Liver (tissue), 9 donors: ENCODE data around the gene COPS9. TPM values are rescaled to one million over a fixed set of nuclear protein-coding genes. Genes with fewer than 3 reads are reported as not detected.

Experiments
- DNase-seq: peaks from one replicate; pipeline ENCODE4 v3.0.0-alpha.2; 2017; ENCODE audit warnings: low spot score
- H3K27ac ChIP-seq, 2 donors: one replicate each; pipeline ENCODE4 v1.7.0; 2013; ENCODE audit warnings: inconsistent platforms in 2 of 2, low read length in 2 of 2, control low read depth in 1 of 2, low read depth in 1 of 2, mild to moderate bottlenecking in 1 of 2
- H3K27me3 ChIP-seq, 4 donors: one replicate each; pipeline versions ENCODE4 v1.6.1 to v1.7.0; 2013; ENCODE audit warnings: low read length in 3 of 4, inconsistent platforms in 1 of 4, mild to moderate bottlenecking in 1 of 4, moderate library complexity in 1 of 4; ENCODE audit not compliant: control insufficient read depth in 4 of 4, insufficient read depth in 4 of 4
- H3K36me3 ChIP-seq, 4 donors: one replicate each; pipeline versions ENCODE4 v1.6.1 to v1.7.0; 2013; ENCODE audit warnings: low read length in 3 of 4, mild to moderate bottlenecking in 3 of 4, low read depth in 1 of 4, moderate library complexity in 1 of 4; ENCODE audit not compliant: control insufficient read depth in 4 of 4, insufficient read depth in 3 of 4
- H3K4me1 ChIP-seq, 4 donors: one replicate each; pipeline versions ENCODE4 v1.6.1 to v1.7.0; 2013; ENCODE audit warnings: low read length in 3 of 4, mild to moderate bottlenecking in 3 of 4, moderate library complexity in 1 of 4; ENCODE audit not compliant: control insufficient read depth in 4 of 4, insufficient read depth in 4 of 4
- H3K4me3 ChIP-seq, 3 donors: one replicate each; pipeline versions ENCODE4 v1.6.1 to v1.7.0; 2013; ENCODE audit warnings: low read length in 3 of 3, control low read depth in 1 of 3, low read depth in 1 of 3, mild to moderate bottlenecking in 1 of 3
- H3K9ac ChIP-seq, 2 donors: one replicate each; pipeline ENCODE4 v1.7.0; 2013; ENCODE audit warnings: low read length in 2 of 2, mild to moderate bottlenecking in 2 of 2, moderate library complexity in 2 of 2, control low read depth in 1 of 2, low read depth in 1 of 2
- H3K9me3 ChIP-seq, 4 donors: one replicate each; pipeline versions ENCODE4 v1.6.1 to v1.7.0; 2013; ENCODE audit warnings: low read length in 3 of 4; ENCODE audit not compliant: control insufficient read depth in 4 of 4
- ATF3 ChIP-seq: IDR thresholded peaks from 2 replicates; pipeline ENCODE4 v1.6.1; 2016; ENCODE audit warnings: antibody characterized with exemption
- CTCF ChIP-seq: fragments of 150-350 bp; IDR thresholded peaks from 2 replicates; pipeline ENCODE4 v1.5.1; 2017; ENCODE audit warnings: improper control_type of control experiment, low read depth, low read length; ENCODE audit not compliant: missing input control
- EGR1 ChIP-seq, 2 donors: IDR thresholded peaks; 2 replicates each; pipeline ENCODE4 v1.6.1; 2016 to 2018; ENCODE audit warnings: antibody characterized with exemption in 2 of 2, low read depth in 2 of 2
- FOXA1 ChIP-seq: IDR thresholded peaks from 2 replicates; pipeline ENCODE4 v1.6.1; 2016; ENCODE audit warnings: antibody characterized with exemption
- FOXA2 ChIP-seq: IDR thresholded peaks from 2 replicates; pipeline ENCODE4 v1.6.1; 2016; ENCODE audit warnings: antibody characterized with exemption
- GABPA ChIP-seq, 2 donors: IDR thresholded peaks in 1 of 2; conservative IDR thresholded peaks in 1 of 2; 2 replicates each; pipeline ENCODE4 v1.6.1; 2016; ENCODE audit warnings: antibody characterized with exemption in 2 of 2, mild to moderate bottlenecking in 1 of 2, moderate library complexity in 1 of 2
- HNF4A ChIP-seq, 2 donors: conservative IDR thresholded peaks; 2 replicates each; pipeline ENCODE4 v1.6.1; 2016; ENCODE audit warnings: antibody characterized with exemption in 2 of 2, mild to moderate bottlenecking in 2 of 2
- HNF4G ChIP-seq: IDR thresholded peaks from 2 replicates; pipeline ENCODE4 v1.6.1; 2016; ENCODE audit warnings: antibody characterized with exemption
- JUND ChIP-seq, 2 donors: IDR thresholded peaks; 2 replicates each; pipeline ENCODE4 v1.6.1; 2016; ENCODE audit warnings: antibody characterized with exemption in 2 of 2
- MAX ChIP-seq: IDR thresholded peaks from 2 replicates; pipeline ENCODE4 v1.6.1; 2016; ENCODE audit warnings: antibody characterized with exemption
- NR2F2 ChIP-seq: IDR thresholded peaks from 2 replicates; pipeline ENCODE4 v1.6.1; 2016; ENCODE audit warnings: antibody characterized with exemption
- RAD21 ChIP-seq, 2 donors: IDR thresholded peaks; 2 replicates each; pipeline ENCODE4 v1.6.1; 2016; ENCODE audit warnings: antibody characterized with exemption in 2 of 2, mild to moderate bottlenecking in 2 of 2
- REST ChIP-seq: IDR thresholded peaks from 2 replicates; pipeline ENCODE4 v1.6.1; 2016; ENCODE audit warnings: antibody characterized with exemption, mild to moderate bottlenecking
- RXRA ChIP-seq, 2 donors: IDR thresholded peaks; 2 replicates each; pipeline ENCODE4 v1.6.1; 2017 to 2018; ENCODE audit warnings: antibody characterized with exemption in 2 of 2, mild to moderate bottlenecking in 1 of 2
- SP1 ChIP-seq: IDR thresholded peaks from 2 replicates; pipeline ENCODE4 v1.6.1; 2018; ENCODE audit warnings: antibody characterized with exemption, mild to moderate bottlenecking
- TAF1 ChIP-seq: conservative IDR thresholded peaks from 2 replicates; pipeline ENCODE4 v1.6.1; 2016; ENCODE audit warnings: antibody characterized with exemption, mild to moderate bottlenecking
- YY1 ChIP-seq: IDR thresholded peaks from 2 replicates; pipeline ENCODE4 v1.6.1; 2016; ENCODE audit warnings: antibody characterized with exemption, mild to moderate bottlenecking
- ZBTB33 ChIP-seq: IDR thresholded peaks from 2 replicates; pipeline ENCODE4 v1.6.1; 2016; ENCODE audit warnings: antibody characterized with exemption
- WGBS: extraction: QIAGEN DNeasy Blood & Tissue Kit; methylation state at CpG from one replicate; pipeline ENCODE4 v1.1.7; 2013; 5-methylcytosine and 5-hydroxymethylcytosine counted together
- polyA plus RNA-seq, 2 donors: library from polyadenylated mRNA; stranded (reverse) in 1 of 2; unstranded in 1 of 2; fragments of 200-250 nt in 1 of 2; fragments of >200 nt in 1 of 2; fragmentation: Nextera tagmentation in 1 of 2; extraction: Ambion mirVana in 1 of 2; gene quantifications; one replicate each; pipeline versions ENCODE4 v1.2.1 to v1.2.3, GENCODE V29; 2013 to 2015
- total RNA-seq, 2 donors: library from RNA; depleted of rRNA; stranded (reverse); fragments of >200 nt; gene quantifications; one replicate each; pipeline ENCODE4 v1.2.3, GENCODE V29; 2014
- donor health status: healthy.
- donor health status: healthy.
- donor health status: healthy.
- donor health status: healthy.
- donor health status: healthy.

COPS9 gene
- total and polyA plus RNA-seq, 4 donors: 12.9 to 138 (median 79.6) TPM

GRCh38 chr2:240127911-240128607, 8.0 kb downstream of the COPS9 start:
- Histone ChIP-seq H3K9ac (no peak overlapping the region), H3K36me3 (peaks cover 8 to 61% (median 31%) of the 10 kb centered on the region in 4 donors), H3K4me3 (no peak overlapping the region), H3K27me3 (no peaks in the 10 kb centered on the region), H3K4me1 (no peaks in the 10 kb centered on the region), H3K27ac (no peak overlapping the region), H3K9me3 (no peaks in the 10 kb centered on the region)
- TF ChIP-seq EGR1 (IDR thresholded peaks at IDR 0.05; ENCODE audit: low read depth in 2 of 2) (no peak), ZBTB33 (no peak), ATF3 (no peak), NR2F2 (no peak), FOXA2 (no peak), CTCF (no peak), REST (no peak), HNF4G (no peak), RXRA (IDR thresholded peaks at IDR 0.05) (no peak), HNF4A (conservative IDR thresholded peaks at IDR 0.05) (no peak), TAF1 (no peak), FOXA1 (no peak), YY1 (no peak), GABPA (IDR thresholded peaks at IDR 0.05 in 1 of 2, conservative IDR thresholded peaks at IDR 0.05 in 1 of 2) (no peak), MAX (no peak), SP1 (no peak), JUND (IDR thresholded peaks at IDR 0.05) (no peak), RAD21 (IDR thresholded peaks at IDR 0.05) (no peak)
- DNase-seq: no peak
- 95% methylated on average over 16 of the region's 16 CpGs for WGBS
